Measurements from ENCODE around the gene NIPA2.

The NIPA2 gene

GRCh38 chr15:22839046-22839695, 705 bp downstream of the NIPA2 start:
- DNase-seq (ENCODE audit: low read depth in 2 of 2): no peak

- DNase-seq (ENCODE audit: low read depth in 2 of 2): no peak
Observed at GRCh38 chr15:22844421-22845288, 6.2 kb downstream of the NIPA2 start.

- DNase-seq (ENCODE audit: low read depth in 2 of 2): no peak
Observed at GRCh38 chr15:22845289-22845900, 6.9 kb downstream of the NIPA2 start.

- no peak for DNase-seq (ENCODE audit: low read depth in 2 of 2)
Observed at GRCh38 chr15:22846073-22846472, 7.6 kb downstream of the NIPA2 start.

- DNase-seq (ENCODE audit: low read depth in 2 of 2): no peak
Observed at GRCh38 chr15:22850055-22850454, 11.6 kb downstream of the NIPA2 start.

- DNase-seq (ENCODE audit: low read depth in 2 of 2): no peak
Observed at GRCh38 chr15:22851513-22851912, 13.0 kb downstream of the NIPA2 start.

- DNase-seq (ENCODE audit: low read depth in 2 of 2): no peak
Observed at GRCh38 chr15:22855791-22856190, 17.3 kb downstream of the NIPA2 start.

GRCh38 chr15:22856659-22857058, 18.2 kb downstream of the NIPA2 start:
- no peak for DNase-seq (ENCODE audit: low read depth in 2 of 2)

GRCh38 chr15:22861161-22861560, 22.7 kb downstream of the NIPA2 start:
- DNase-seq (ENCODE audit: low read depth in 2 of 2): no peak

- DNase-seq (ENCODE audit: low read depth in 2 of 2): no peak
Observed at GRCh38 chr15:22863356-22863755, 24.9 kb downstream of the NIPA2 start.

- no peak for DNase-seq (ENCODE audit: low read depth in 2 of 2)
Observed at GRCh38 chr15:22866079-22866478, 27.6 kb downstream of the NIPA2 start.

- DNase-seq (ENCODE audit: low read depth in 2 of 2): no peak
Observed at GRCh38 chr15:22867886-22868285, 29.4 kb downstream of the NIPA2 start.

- no peak for DNase-seq (ENCODE audit: low read depth in 2 of 2)
Observed at GRCh38 chr15:22868495-22868894, 30.0 kb downstream of the NIPA2 start.

GRCh38 chr15:22868928-22869327, 30.5 kb downstream of the NIPA2 start:
- no peak for DNase-seq (ENCODE audit: low read depth in 2 of 2)

- no peak for DNase-seq (ENCODE audit: low read depth in 2 of 2)
Observed at GRCh38 chr15:22869856-22870255, 31.4 kb downstream of the NIPA2 start.

- DNase-seq (ENCODE audit: low read depth in 2 of 2): no peak
Observed at GRCh38 chr15:22870865-22871264, 32.4 kb downstream of the NIPA2 start.

GRCh38 chr15:22871481-22872086, 33.1 kb downstream of the NIPA2 start:
- DNase-seq (ENCODE audit: low read depth in 2 of 2): no peak

- no peak for DNase-seq (ENCODE audit: low read depth in 2 of 2)
Observed at GRCh38 chr15:22872936-22873701, 34.7 kb downstream of the NIPA2 start.

GRCh38 chr15:22873841-22874240, 35.4 kb downstream of the NIPA2 start:
- no peak for DNase-seq (ENCODE audit: low read depth in 2 of 2)

- no peak for DNase-seq (ENCODE audit: low read depth in 2 of 2)
Observed at GRCh38 chr15:22874256-22874655, 35.8 kb downstream of the NIPA2 start.

- DNase-seq (ENCODE audit: low read depth in 2 of 2): no peak
Observed at GRCh38 chr15:22874966-22875365, 36.5 kb downstream of the NIPA2 start.

- DNase-seq (ENCODE audit: low read depth in 2 of 2): no peak
Observed at GRCh38 chr15:22877117-22877516, 38.7 kb downstream of the NIPA2 start.
